GM12891 (cell line): ENCODE results near the gene SERF2.
A peak's percentile ranks its signal among the peaks of the same experiment; 100 is the strongest.

Experiments used
- POLR2A ChIP-seq: IDR thresholded peaks from 2 replicates; pipeline ENCODE4 v1.6.1; 2011; ENCODE audit warnings: low read depth, low read length, control low read depth
- POLR2AphosphoS5 ChIP-seq: IDR thresholded peaks from 2 replicates; pipeline ENCODE4 v1.6.1; 2011; ENCODE audit warnings: low read depth, low read length, control low read depth
- POU2F2 ChIP-seq: IDR thresholded peaks from 2 replicates; pipeline ENCODE4 v1.6.1; 2011; ENCODE audit warnings: low read depth, mild to moderate bottlenecking, control low read depth, low read length, moderate library complexity
- TAF1 ChIP-seq: IDR thresholded peaks from 2 replicates; pipeline ENCODE4 v1.6.1; 2011; ENCODE audit warnings: low read depth, low read length, control low read depth

DNA sequence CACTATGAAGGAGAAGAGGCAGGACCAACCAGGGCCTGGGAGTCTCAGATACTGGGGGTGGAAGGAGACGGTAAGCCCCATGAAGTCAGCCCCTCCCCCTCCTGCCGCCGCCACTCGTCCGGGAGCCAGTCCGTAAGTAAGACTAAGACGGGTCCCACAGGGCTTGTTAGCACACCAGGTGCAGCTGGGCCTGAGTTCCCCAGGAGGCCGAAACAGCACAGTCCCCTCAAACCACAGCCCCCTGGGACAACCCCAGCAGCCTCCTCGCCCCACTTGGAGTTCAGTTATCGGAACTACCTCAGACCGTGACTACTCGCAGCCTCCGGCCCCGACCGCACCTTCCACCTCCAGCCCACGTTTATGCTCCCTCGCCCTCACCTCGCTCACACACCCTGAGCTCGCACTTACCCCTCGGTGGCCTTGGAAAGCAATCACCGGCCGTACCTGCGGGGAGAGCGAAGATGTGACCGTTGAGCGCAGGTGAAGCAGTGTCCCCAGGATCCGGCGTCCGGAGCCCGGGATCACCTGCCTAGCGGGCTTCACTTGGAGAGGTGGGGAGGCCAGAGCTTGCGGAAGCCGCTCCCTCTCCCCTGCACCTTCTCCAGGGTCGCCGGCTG lies 15.9 kb upstream of the SERF2 start:
- TF ChIP-seq POLR2A, result no peak
- no peak; the same call in 1 of the 2 replicates for TF ChIP-seq POLR2AphosphoS5
- TF ChIP-seq TAF1, result no peak
- peak; percentile 19 for TF ChIP-seq POU2F2
